CD4-positive, alpha-beta T cell (primary cell): ENCODE data around the gene POU2F1. TPM values are rescaled to one million over a fixed set of nuclear protein-coding genes. Genes with fewer than 3 reads are reported as not detected.
A peak's percentile ranks its signal among the peaks of the same experiment; 100 is the strongest.

Experiments used
- ATAC-seq: fragments of 200-7000 bp; cut with Tn5 transposase; one replicate; pipeline ENCODE4 v1.10.0; 2022; ENCODE audit warnings: mild to moderate bottlenecking; ENCODE audit not compliant: poor library complexity
- CTCF ChIA-PET: fragments of 350-600 bp; sonication (Branson Sonifier 250); formaldehyde crosslinking; loops from one replicate; lab custom pipeline; 2021; ENCODE audit warnings: antibody characterized with exemption, inconsistent platforms; lab: Charles Lee
- POLR2A ChIA-PET: fragments of 350-600 bp; sonication (Branson Sonifier 250); formaldehyde crosslinking; loops from one replicate; lab custom pipeline; 2021; ENCODE audit warnings: antibody characterized with exemption, inconsistent platforms; lab: Charles Lee
- DNase-seq, 14 experiments: peaks; one replicate each; pipeline ENCODE4 v3.0.0-alpha.2; 2013 to 2020; ENCODE audit warnings: mixed read lengths in 2 of 14
- H3K27ac ChIP-seq, 2 donors: one replicate each; pipeline versions ENCODE4 v1.5.1 to v1.7.0; 2013; ENCODE audit warnings: low read length in 2 of 2, low read depth in 1 of 2, mild to moderate bottlenecking in 1 of 2
- H3K27me3 ChIP-seq, 2 experiments: 1 replicate in 1 of 2; 2 replicates in 1 of 2; pipeline versions ENCODE4 v1.6.1 to v1.7.0; 2013; ENCODE audit warnings: low read length in 2 of 2, control low read depth in 1 of 2, mild to moderate bottlenecking in 1 of 2, moderate library complexity in 1 of 2; ENCODE audit not compliant: insufficient read depth in 2 of 2, control insufficient read depth in 1 of 2
- H3K36me3 ChIP-seq: one replicate; pipeline ENCODE4 v1.6.1; 2013; ENCODE audit warnings: low read length, control low read depth; ENCODE audit not compliant: insufficient read depth
- H3K4me1 ChIP-seq: one replicate; pipeline ENCODE4 v1.6.1; 2013; ENCODE audit warnings: low read length, control low read depth; ENCODE audit not compliant: insufficient read depth
- H3K4me3 ChIP-seq: one replicate; pipeline ENCODE4 v1.5.1; 2013; ENCODE audit warnings: mild to moderate bottlenecking, low read length, moderate library complexity
- H3K9me3 ChIP-seq, 2 experiments: 1 replicate in 1 of 2; 2 replicates in 1 of 2; pipeline versions ENCODE4 v1.6.1 to v1.7.0; 2013; ENCODE audit warnings: low read length in 2 of 2, mild to moderate bottlenecking in 2 of 2, control low read depth in 1 of 2, moderate library complexity in 1 of 2; ENCODE audit not compliant: control insufficient read depth in 1 of 2, insufficient read depth in 1 of 2
- H3K27ac Mint-ChIP-seq: one replicate; pipeline ENCODE4 v1.8.0; 2020; ENCODE audit warnings: mixed read lengths
- H3K27me3 Mint-ChIP-seq: one replicate; pipeline ENCODE4 v1.8.0; 2021; ENCODE audit warnings: mixed read lengths
- H3K36me3 Mint-ChIP-seq: one replicate; pipeline ENCODE4 v1.8.0; 2021; ENCODE audit warnings: low read depth, mixed read lengths
- H3K4me1 Mint-ChIP-seq: one replicate; pipeline ENCODE4 v1.8.0; 2021; ENCODE audit warnings: low read depth, mixed read lengths
- H3K4me3 Mint-ChIP-seq: one replicate; pipeline ENCODE4 v1.8.0; 2020; ENCODE audit warnings: mild to moderate bottlenecking, mixed read lengths
- H3K9me3 Mint-ChIP-seq: one replicate; pipeline ENCODE4 v1.8.0; 2020; ENCODE audit warnings: mixed read lengths
- CTCF ChIP-seq: fragments of 200-600 bp; IDR thresholded peaks from one replicate; pipeline ENCODE4 v1.8.0; 2022; ENCODE audit warnings: antibody characterized with exemption, mild to moderate bottlenecking
- intact Hi-C, 2 experiments: fragments of 100-400 bp; cut with DNase I in 1 of 2; cut with micrococcal nuclease in 1 of 2; formaldehyde crosslinking; loops; one replicate each; pipeline versions ENCODE4 v1.15.1 to v1.9.0; 2023 to 2025; cut with DNase I, micrococcal nuclease
- total RNA-seq, 174 experiments: library from RNA in 2 of 174; stranded (reverse) in 2 of 174; gene quantifications; one replicate each; pipeline ENCODE4 v1.2.3 and lab custom pipeline; 2021 to 2026

The POU2F1 gene
- total RNA-seq, 2 experiments from 2014 or later = 27.0 to 28.6 TPM

GRCh38 chr1:167457936-167458584 is 237.4 kb downstream of the POU2F1 start:
- no peak for DNase-seq
- CTCF ChIA-PET = interaction anchor here (0.6 to 2.6 kb wide), 3 partner anchors 15 to 115 kb away, joined by 3 to 8 read pairs (median 3); partner anchors contain the start of gene CD247

GRCh38 chr1:167460836-167461235 is 240.2 kb downstream of the POU2F1 start:
- H3K27me3 Mint-ChIP-seq = no peaks in the 10 kb centered on the region
- H3K27ac Mint-ChIP-seq = peak overlapping the region; percentile 100
- Histone ChIP-seq H3K4me3 (no peak overlapping the region), H3K9me3 (no peaks in the 10 kb centered on the region), H3K27me3 (no peaks in the 10 kb centered on the region), H3K36me3 (peaks cover 60% of the 10 kb centered on the region), H3K27ac (peak overlapping the region; percentile 68 to 69), H3K4me1 (peaks cover 91% of the 10 kb centered on the region)
- H3K4me3 Mint-ChIP-seq = peak overlapping the region; percentile 65
- no peak for TF ChIP-seq CTCF
- POLR2A ChIA-PET = interaction anchor here (1.0 to 1.6 kb wide), 5 partner anchors 13 to 56 kb away, joined by 3 to 7 read pairs (median 3); no protein-coding TSS in a partner anchor
- intact Hi-C loops = loop anchor here in 1 of 2 experiments (2.0 kb wide), 2 partner anchors 14 kb away; no protein-coding TSS in a partner anchor
- CTCF ChIA-PET = interaction anchor here (0.7 kb wide), 1 partner anchor 11 kb away, joined by 3 read pairs; no protein-coding TSS in a partner anchor
- peak in 12 of 14 experiments; percentile 30 to 90 (median 58) for DNase-seq
- ATAC-seq = peak; percentile 82
- H3K4me1 Mint-ChIP-seq = peaks cover 90% of the 10 kb centered on the region
- H3K9me3 Mint-ChIP-seq = no peaks in the 10 kb centered on the region
- peaks cover 94% of the 10 kb centered on the region for H3K36me3 Mint-ChIP-seq

More at GRCh38 chr1:167457936-167458584, 237.4 kb downstream of the POU2F1 start:
- H3K27me3 ChIP-seq = no peaks in the 10 kb centered on the region
- H3K27me3 Mint-ChIP-seq = no peaks in the 10 kb centered on the region
- H3K4me3 Mint-ChIP-seq = peak overlapping the region; percentile 94
- H3K27ac ChIP-seq = peak overlapping the region; percentile 52 to 98
- H3K9me3 Mint-ChIP-seq = no peaks in the 10 kb centered on the region
- intact Hi-C loops = loop anchor here in 1 of 2 experiments (5.0 kb wide), 1 partner anchor 34 kb away; no protein-coding TSS in a partner anchor
- no peak for ATAC-seq
- no peak overlapping the region for H3K4me3 ChIP-seq
- H3K27ac Mint-ChIP-seq = peak overlapping the region; percentile 100
- H3K4me1 Mint-ChIP-seq = peaks cover 82% of the 10 kb centered on the region
- peaks cover 41% of the 10 kb centered on the region for H3K36me3 ChIP-seq
- POLR2A ChIA-PET = interaction anchor here (0.6 to 8.7 kb wide), 6 partner anchors 10 to 91 kb away, joined by 3 to 202 read pairs (median 62); partner anchors contain the start of gene CD247
- peaks cover 77% of the 10 kb centered on the region for H3K36me3 Mint-ChIP-seq
- peaks cover 91% of the 10 kb centered on the region for H3K4me1 ChIP-seq
- H3K9me3 ChIP-seq = no peaks in the 10 kb centered on the region
- no peak for TF ChIP-seq CTCF

GRCh38 chr1:167462341-167462740 is 241.7 kb downstream of the POU2F1 start:
- Mint-ChIP-seq H3K4me3 (peak overlapping the region; percentile 21), H3K27ac (peak overlapping the region; percentile 100), H3K4me1 (peaks cover 87% of the 10 kb centered on the region), H3K27me3 (no peaks in the 10 kb centered on the region), H3K36me3 (peaks cover 91% of the 10 kb centered on the region), H3K9me3 (no peaks in the 10 kb centered on the region)
- TF ChIP-seq CTCF = no peak
- ATAC-seq (no peak), DNase-seq (no peak)
- peak overlapping the region; percentile 60 to 68 for H3K27ac ChIP-seq
- POLR2A ChIA-PET = interaction anchor here (1.0 to 1.2 kb wide), 2 partner anchors 9 to 38 kb away, joined by 3 to 4 read pairs; no protein-coding TSS in a partner anchor
- CTCF ChIA-PET = interaction anchor here (0.8 kb wide), 1 partner anchor 9 kb away, joined by 3 read pairs; no protein-coding TSS in a partner anchor
- H3K36me3 ChIP-seq = peaks cover 55% of the 10 kb centered on the region
- intact Hi-C loops = no loop called here
- peaks cover 86% of the 10 kb centered on the region for H3K4me1 ChIP-seq
- no peak overlapping the region for H3K4me3 ChIP-seq
- no peaks in the 10 kb centered on the region for H3K27me3 ChIP-seq
- H3K9me3 ChIP-seq = no peaks in the 10 kb centered on the region
